HEK293 (cell line): ENCODE measurements around the gene PYURF.

Experiments used
- CTCF ChIA-PET: fragments of 350-600 bp; formaldehyde crosslinking; extraction: SDS; loops from one replicate; lab custom pipeline; 2021; ENCODE audit warnings: antibody characterized with exemption; lab: Yijun Ruan, JAX
- POLR2A ChIA-PET: fragments of 300-600 bp; formaldehyde crosslinking; extraction: SDS; loops from one replicate; lab custom pipeline; 2020; ENCODE audit warnings: antibody characterized with exemption, inconsistent platforms; lab: Yijun Ruan, JAX
- H3K27ac ChIP-seq: fragments of 200-500 bp; sonication (Bioruptor generic); 2 replicates; pipeline ENCODE4 v1.5.1; 2014; ENCODE audit warnings: low read depth, low read length, control low read depth, inconsistent platforms; ENCODE audit errors: extremely low read depth
- H3K36me3 ChIP-seq, 2 experiments: fragments of 200-500 bp in 1 of 2; sonication (Bioruptor generic) in 1 of 2; 1 replicate in 1 of 2; 2 replicates in 1 of 2; pipeline ENCODE4 v1.5.1; 2014 to 2017; ENCODE audit warnings: inconsistent platforms in 2 of 2, low read length in 2 of 2; ENCODE audit not compliant: control insufficient read depth in 2 of 2, insufficient read depth in 1 of 2
- H3K4me1 ChIP-seq: fragments of 200-500 bp; sonication (Bioruptor generic); 2 replicates; pipeline ENCODE4 v1.5.1; 2014; ENCODE audit warnings: mild to moderate bottlenecking, low read length, inconsistent platforms; ENCODE audit not compliant: control insufficient read depth, insufficient read depth
- H3K4me3 ChIP-seq: 2 replicates; pipeline ENCODE4 v1.5.1; 2011; ENCODE audit warnings: low read depth, mild to moderate bottlenecking, control low read depth, low read length, moderate library complexity
- H3K9me3 ChIP-seq: fragments of 200-500 bp; sonication (Bioruptor generic); 2 replicates; pipeline ENCODE4 v1.5.1; 2014; ENCODE audit warnings: low read depth, low read length, inconsistent platforms; ENCODE audit not compliant: control insufficient read depth, insufficient read depth
- BCL11B ChIP-seq: fragments of 450-650 bp; formaldehyde crosslinking; IDR thresholded peaks from 2 replicates; pipeline ENCODE4 v1.5.1; 2016; ENCODE audit warnings: low read depth, missing biosample characterization, missing genetic modification characterization
- GLIS1 ChIP-seq: fragments of 450-650 bp; formaldehyde crosslinking; IDR thresholded peaks from 2 replicates; pipeline ENCODE4 v1.5.1; 2016; ENCODE audit warnings: missing biosample characterization, missing genetic modification characterization
- HOXD13 ChIP-seq: sonication (generic); formaldehyde crosslinking; IDR thresholded peaks from 2 replicates; pipeline ENCODE4 v1.8.0; 2022; ENCODE audit warnings: missing genetic modification reagents, borderline replicate concordance
- MYNN ChIP-seq: fragments of 450-650 bp; formaldehyde crosslinking; IDR thresholded peaks from 2 replicates; pipeline ENCODE4 v1.5.1; 2016; ENCODE audit warnings: missing biosample characterization, missing genetic modification characterization, borderline replicate concordance
- PRDM1 ChIP-seq: fragments of 450-650 bp; formaldehyde crosslinking; IDR thresholded peaks from 2 replicates; pipeline ENCODE4; 2016; ENCODE audit warnings: missing biosample characterization, missing genetic modification characterization
- SCRT1 ChIP-seq: fragments of 450-650 bp; formaldehyde crosslinking; IDR thresholded peaks from 2 replicates; pipeline ENCODE4 v1.5.1; 2016; ENCODE audit warnings: missing biosample characterization, missing genetic modification characterization, borderline replicate concordance
- SCRT2 ChIP-seq: fragments of 450-650 bp; formaldehyde crosslinking; IDR thresholded peaks from 2 replicates; pipeline ENCODE4 v1.5.1; 2016; ENCODE audit warnings: missing biosample characterization, missing genetic modification characterization
- TCF7L2 ChIP-seq: IDR thresholded peaks from 2 replicates; pipeline ENCODE4 v1.6.1; 2011; ENCODE audit warnings: low read depth, mild to moderate bottlenecking, inconsistent platforms, low read length, moderate library complexity, borderline replicate concordance
- ZBTB20 ChIP-seq: fragments of 450-650 bp; formaldehyde crosslinking; IDR thresholded peaks from 2 replicates; pipeline ENCODE4 v1.5.1; 2016; ENCODE audit warnings: missing biosample characterization, missing genetic modification characterization
- ZFHX2 ChIP-seq: fragments of 450-650 bp; formaldehyde crosslinking; conservative IDR thresholded peaks from 2 replicates; pipeline ENCODE4 v1.5.1; 2016; ENCODE audit warnings: missing biosample characterization, missing genetic modification characterization
- ZNF292 ChIP-seq: fragments of 450-650 bp; formaldehyde crosslinking; IDR thresholded peaks from 2 replicates; pipeline ENCODE4 v1.5.1; 2016; ENCODE audit warnings: low read depth, missing biosample characterization, missing genetic modification characterization, borderline replicate concordance
- ZNF37A ChIP-seq: fragments of 450-650 bp; IDR thresholded peaks from 2 replicates; pipeline ENCODE4 v1.5.1; 2018; ENCODE audit warnings: missing biosample characterization, missing genetic modification characterization
- ZNF449 ChIP-seq: fragments of 450-650 bp; formaldehyde crosslinking; IDR thresholded peaks from 2 replicates; pipeline ENCODE4 v1.5.1; 2017; ENCODE audit warnings: missing biosample characterization, mild to moderate bottlenecking, missing genetic modification characterization, moderate library complexity
- ZNF530 ChIP-seq: fragments of 450-650 bp; formaldehyde crosslinking; IDR thresholded peaks from 2 replicates; pipeline ENCODE4 v1.5.1; 2016; ENCODE audit warnings: low read depth, missing biosample characterization, missing genetic modification characterization
- ZNF548 ChIP-seq: fragments of 450-650 bp; formaldehyde crosslinking; IDR thresholded peaks from 2 replicates; pipeline ENCODE4 v1.5.1; 2016; ENCODE audit warnings: missing biosample characterization, missing genetic modification characterization
- ZNF623 ChIP-seq: fragments of 450-650 bp; formaldehyde crosslinking; IDR thresholded peaks from 2 replicates; pipeline ENCODE4 v1.5.1; 2016; ENCODE audit warnings: missing biosample characterization, missing genetic modification characterization
- ZNF677 ChIP-seq: fragments of 450-650 bp; IDR thresholded peaks from 2 replicates; pipeline ENCODE4 v1.5.0; 2018; ENCODE audit warnings: missing biosample characterization, mild to moderate bottlenecking, missing genetic modification characterization, moderate library complexity
- ZNF701 ChIP-seq: fragments of 450-650 bp; formaldehyde crosslinking; IDR thresholded peaks from 2 replicates; pipeline ENCODE4 v1.5.1; 2016; ENCODE audit warnings: missing biosample characterization, missing genetic modification characterization

Gene PYURF

GRCh38 chr4:88518911-88519310 is 4.7 kb downstream of the PYURF start:
- ChIA-PET CTCF (interaction anchor here (0.6 to 7.0 kb wide), 3 partner anchors 301 to 545 kb away, joined by 3 to 74 read pairs (median 4); no protein-coding TSS in a partner anchor), POLR2A (interaction anchor here (0.6 kb wide), 1 partner anchor 270 kb away, joined by 4 read pairs; no protein-coding TSS in a partner anchor)
- Histone ChIP-seq H3K9me3 (no peaks in the 10 kb centered on the region), H3K27ac (no peak overlapping the region), H3K36me3 (peaks cover 0 to 21% of the 10 kb centered on the region in 2 experiments; a peak in 1 of 3 replicates)
- no peak for TF ChIP-seq PRDM1 (tag by site-specific recombination)
- no peak for TF ChIP-seq HOXD13 (CRISPR knock-in tag)
- no peak for TF ChIP-seq ZNF37A
- peak; percentile 98 for TF ChIP-seq ZNF677 (tag by site-specific recombination)
- TF ChIP-seq, all 188 proteins: peak for 1
- no peak overlapping the region for H3K4me3 ChIP-seq
- no peaks in the 10 kb centered on the region for H3K4me1 ChIP-seq

DNA sequence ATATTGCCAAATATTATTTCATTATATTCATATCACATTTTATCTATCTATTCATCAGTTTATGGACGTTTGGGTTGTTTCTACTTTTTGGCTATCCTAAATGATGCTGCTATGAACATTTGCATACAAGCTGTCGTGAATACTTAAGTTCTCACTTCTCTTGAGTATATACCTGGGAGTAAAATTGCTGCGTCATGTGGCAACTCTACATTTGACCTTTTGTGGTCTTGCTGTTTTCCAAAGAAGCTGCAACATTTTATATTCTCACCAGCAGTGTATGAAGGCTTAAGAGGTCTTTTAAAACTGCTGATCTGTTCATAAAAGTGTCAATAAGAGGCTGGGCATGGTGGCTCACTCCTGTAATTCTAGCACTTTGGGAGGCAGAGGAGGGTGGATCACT is 5.8 kb downstream of the PYURF start:
- H3K9me3 ChIP-seq, result no peaks in the 10 kb centered on the region
- no peak overlapping the region for H3K27ac ChIP-seq
- CTCF ChIA-PET, result interaction anchor here (0.6 to 7.0 kb wide), 6 partner anchors 12 to 1649 kb away, joined by 3 to 74 read pairs (median 5); no protein-coding TSS in a partner anchor
- no peak overlapping the region for H3K4me3 ChIP-seq
- POLR2A ChIA-PET, result no interaction called here
- peaks cover 0 to 21% of the 10 kb centered on the region in 2 experiments; a peak in 1 of 3 replicates for H3K36me3 ChIP-seq
- TF ChIP-seq ZNF548, result no peak
- no peak for TF ChIP-seq MYNN
- no peak for TF ChIP-seq ZFHX2 (tag by site-specific recombination)
- H3K4me1 ChIP-seq, result no peaks in the 10 kb centered on the region

GRCh38 chr4:88516746-88517145 is 6.8 kb downstream of the PYURF start:
- TF ChIP-seq ZNF701 (tag by site-specific recombination), result no peak
- TF ChIP-seq SCRT1 (tag by site-specific recombination), result peak; percentile 54; the same call in 1 of the 2 replicates
- TF ChIP-seq ZNF530 (tag by site-specific recombination), result no peak
- TF ChIP-seq SCRT2 (tag by site-specific recombination), result peak; percentile 57
- TF ChIP-seq, all 188 proteins: peak for 2
- Histone ChIP-seq H3K4me1 (no peaks in the 10 kb centered on the region), H3K9me3 (no peaks in the 10 kb centered on the region), H3K4me3 (no peak overlapping the region), H3K36me3 (peaks cover 0 to 20% of the 10 kb centered on the region in 2 experiments; a peak in 1 of 3 replicates), H3K27ac (no peak overlapping the region)
- ChIA-PET POLR2A (interaction anchor here (0.6 kb wide), 2 partner anchors 11 to 1361 kb away, joined by 3 read pairs; no protein-coding TSS in a partner anchor), CTCF (interaction anchor here (0.8 to 7.0 kb wide), 5 partner anchors 11 to 484 kb away, joined by 3 to 74 read pairs (median 24); no protein-coding TSS in a partner anchor)

- H3K27ac ChIP-seq, result no peak overlapping the region
These were observed 8.7 kb downstream of the PYURF start for GRCh38 chr4:88514557-88515511.

DNA sequence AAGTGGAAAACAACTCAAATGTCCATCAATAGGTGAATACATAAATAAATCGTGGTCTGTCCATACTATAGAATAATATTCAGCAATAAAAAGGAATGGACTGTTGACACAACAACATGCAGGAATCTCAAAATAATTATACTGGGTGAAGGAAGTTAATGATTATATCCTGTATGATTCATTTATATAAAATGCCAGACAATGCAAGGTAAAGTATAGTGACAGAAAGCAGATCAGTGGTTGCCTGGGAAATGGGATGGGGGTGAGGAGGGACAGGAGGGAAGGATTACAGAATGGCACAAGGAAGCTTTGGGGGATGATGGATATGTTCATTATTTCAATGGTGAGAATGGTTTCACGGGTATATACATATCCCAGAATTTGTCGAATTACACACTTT is 12.3 kb downstream of the PYURF start:
- ChIA-PET POLR2A (no interaction called here), CTCF (interaction anchor here (0.7 kb wide), 1 partner anchor 292 kb away, joined by 3 read pairs; no protein-coding TSS in a partner anchor)
- Histone ChIP-seq H3K4me1 (no peaks in the 10 kb centered on the region), H3K27ac (no peak overlapping the region), H3K4me3 (no peak overlapping the region), H3K9me3 (no peaks in the 10 kb centered on the region), H3K36me3 (peaks cover 0 to 2% of the 10 kb centered on the region in 2 experiments; a peak in 1 of 3 replicates)
- TF ChIP-seq ZNF449 (tag by site-specific recombination) (no peak), ZNF292 (tag by site-specific recombination) (no peak), ZBTB20 (tag by site-specific recombination) (no peak), GLIS1 (tag by site-specific recombination) (no peak), TCF7L2 (no peak)
- TF ChIP-seq, all 188 proteins: peak for 0

More at GRCh38 chr4:88514557-88515511, 8.7 kb downstream of the PYURF start:
- peaks cover 0 to 1% of the 10 kb centered on the region in 2 experiments; a peak in 1 of 3 replicates for H3K36me3 ChIP-seq
- ChIA-PET CTCF (interaction anchor here (0.6 to 7.0 kb wide), 29 partner anchors 9 to 1505 kb away, joined by 3 to 74 read pairs (median 4); partner anchors contain the start of gene HERC5), POLR2A (no interaction called here)
- no peak overlapping the region for H3K4me3 ChIP-seq
- H3K4me1 ChIP-seq, result no peaks in the 10 kb centered on the region
- TF ChIP-seq BCL11B (tag by site-specific recombination) (no peak), ZNF623 (tag by site-specific recombination) (no peak)
- H3K9me3 ChIP-seq, result no peaks in the 10 kb centered on the region
